Endodermal cell (in vitro differentiated cells): ENCODE data around the gene SIGLEC1. TPM values are rescaled to one million over a fixed set of nuclear protein-coding genes. Genes with fewer than 3 reads are reported as not detected.

Experiments used
- DNase-seq: peaks from one replicate; pipeline ENCODE4 v3.0.0-alpha.2; 2017
- H3K27ac ChIP-seq: 2 replicates; pipeline ENCODE4 v1.5.1; 2013; ENCODE audit warnings: mild to moderate bottlenecking, low read depth, low read length, moderate library complexity
- H3K27me3 ChIP-seq: 2 replicates; pipeline ENCODE4 v1.6.1; 2013; ENCODE audit warnings: mild to moderate bottlenecking, low read length, moderate library complexity; ENCODE audit not compliant: insufficient read depth, control insufficient read depth, poor library complexity, severe bottlenecking
- H3K36me3 ChIP-seq: 2 replicates; pipeline ENCODE4 v1.7.0; 2013; ENCODE audit warnings: mild to moderate bottlenecking, low read length, moderate library complexity; ENCODE audit not compliant: control insufficient read depth, insufficient read depth
- H3K4me1 ChIP-seq: one replicate; pipeline ENCODE4 v1.7.0; 2013; ENCODE audit warnings: low read length; ENCODE audit not compliant: control insufficient read depth, insufficient read depth
- H3K4me3 ChIP-seq: 2 replicates; pipeline ENCODE4 v1.5.1; 2013; ENCODE audit warnings: mild to moderate bottlenecking, low read length, moderate library complexity
- H3K9ac ChIP-seq: 2 replicates; pipeline ENCODE4 v1.6.1; 2013; ENCODE audit warnings: mild to moderate bottlenecking, low read length, moderate library complexity; ENCODE audit not compliant: poor library complexity, severe bottlenecking; ENCODE audit errors: extremely low read depth
- H3K9me3 ChIP-seq: 2 replicates; pipeline ENCODE4 v1.6.1; 2013; ENCODE audit warnings: mild to moderate bottlenecking, low read length, moderate library complexity; ENCODE audit not compliant: control insufficient read depth
- H3K27ac Mint-ChIP-seq: 2 replicates; pipeline ENCODE4 v1.8.0; 2020; ENCODE audit warnings: mixed read lengths
- H3K27me3 Mint-ChIP-seq: 2 replicates; pipeline ENCODE4 v1.8.0; 2021; ENCODE audit warnings: mild to moderate bottlenecking, mixed read lengths; ENCODE audit not compliant: insufficient read depth
- H3K36me3 Mint-ChIP-seq: 2 replicates; pipeline ENCODE4 v1.8.0; 2020; ENCODE audit warnings: low read depth, mixed read lengths
- H3K4me1 Mint-ChIP-seq: 2 replicates; pipeline ENCODE4 v1.8.0; 2020; ENCODE audit warnings: mixed read lengths
- H3K4me3 Mint-ChIP-seq: 2 replicates; pipeline ENCODE4 v1.8.0; 2020; ENCODE audit warnings: mild to moderate bottlenecking, moderate library complexity, mixed read lengths
- H3K9me3 Mint-ChIP-seq: 2 replicates; pipeline ENCODE4 v1.8.0; 2020; ENCODE audit warnings: mild to moderate bottlenecking, mixed read lengths
- CTCF ChIP-seq: fragments of 200-600 bp; sonication (generic); conservative IDR thresholded peaks from 2 replicates; pipeline ENCODE4 v1.5.0; 2021; ENCODE audit warnings: antibody characterized with exemption, mild to moderate bottlenecking
- WGBS, 2 experiments: methylation state at CpG; one replicate each; pipeline versions ENCODE4 v1.1.5 to v1.1.7; 2013; ENCODE audit warnings: missing lambda C conversion rate in 2 of 2, mixed read lengths in 1 of 2; ENCODE audit not compliant: insufficient coverage in 1 of 2, insufficient read length in 1 of 2; 5-methylcytosine and 5-hydroxymethylcytosine counted together
- total RNA-seq, 2 donors: library from RNA; stranded (reverse); fragmentation: NEBNext Ultra II Directional in 1 of 2; extraction: Animal tissue kit (Norgen Biotek cat#: 25700) in 1 of 2; gene quantifications; 2 replicates in 1 of 2; 3 replicates in 1 of 2; pipeline ENCODE4 v1.2.1, GENCODE V29; 2021

SIGLEC1 gene
- total RNA-seq, 2 donors from 2014 or later = not detected

GRCh38 chr20:3690413-3690812 is 22.0 kb downstream of the SIGLEC1 start:
- no peak overlapping the region for H3K27ac ChIP-seq
- H3K27me3 Mint-ChIP-seq = peaks cover 16% of the 10 kb centered on the region
- DNase-seq = no peak
- no peak for TF ChIP-seq CTCF
- H3K9me3 Mint-ChIP-seq = no peaks in the 10 kb centered on the region
- H3K36me3 ChIP-seq = no peaks in the 10 kb centered on the region
- H3K9ac ChIP-seq = no peak overlapping the region
- H3K4me1 ChIP-seq = no peaks in the 10 kb centered on the region
- WGBS, 2 experiments = 98 to 100% methylated on average over 1 to 3 of the region's 3 CpGs
- no peak overlapping the region for H3K4me3 Mint-ChIP-seq
- H3K27ac Mint-ChIP-seq = no peak overlapping the region
- H3K4me3 ChIP-seq = no peak overlapping the region
- no peaks in the 10 kb centered on the region for H3K4me1 Mint-ChIP-seq
- no peaks in the 10 kb centered on the region for H3K27me3 ChIP-seq
- no peaks in the 10 kb centered on the region for H3K36me3 Mint-ChIP-seq
- H3K9me3 ChIP-seq = no peaks in the 10 kb centered on the region

GRCh38 chr20:3689978-3690377 is 22.4 kb downstream of the SIGLEC1 start:
- no peaks in the 10 kb centered on the region for H3K27me3 ChIP-seq
- no peaks in the 10 kb centered on the region for H3K36me3 Mint-ChIP-seq

GRCh38 chr20:3687655-3688054 is 24.7 kb downstream of the SIGLEC1 start:
- Histone ChIP-seq H3K9me3 (no peaks in the 10 kb centered on the region), H3K36me3 (no peaks in the 10 kb centered on the region), H3K27ac (no peak overlapping the region), H3K9ac (no peak overlapping the region), H3K27me3 (peaks cover 4% of the 10 kb centered on the region), H3K4me3 (no peak overlapping the region), H3K4me1 (no peaks in the 10 kb centered on the region)
- Mint-ChIP-seq H3K4me3 (no peak overlapping the region), H3K27me3 (peaks cover 39% of the 10 kb centered on the region), H3K36me3 (no peaks in the 10 kb centered on the region), H3K27ac (no peak overlapping the region), H3K4me1 (no peaks in the 10 kb centered on the region), H3K9me3 (no peaks in the 10 kb centered on the region)
- no peak for DNase-seq
- TF ChIP-seq CTCF = no peak
- WGBS, 2 experiments = 71 to 83% methylated on average over 1 to 2 of the region's 2 CpGs

More at GRCh38 chr20:3689978-3690377, 22.4 kb downstream of the SIGLEC1 start:
- Mint-ChIP-seq H3K9me3 (no peaks in the 10 kb centered on the region), H3K4me1 (no peaks in the 10 kb centered on the region), H3K4me3 (no peak overlapping the region), H3K27ac (no peak overlapping the region), H3K27me3 (peaks cover 19% of the 10 kb centered on the region)
- TF ChIP-seq CTCF = no peak
- no peak overlapping the region for H3K9ac ChIP-seq
- DNase-seq = no peak
- H3K9me3 ChIP-seq = no peaks in the 10 kb centered on the region
- H3K27ac ChIP-seq = no peak overlapping the region
- no peak overlapping the region for H3K4me3 ChIP-seq
- WGBS, 2 experiments = 67 to 90% methylated on average over 1 to 10 of the region's 11 CpGs
- no peaks in the 10 kb centered on the region for H3K4me1 ChIP-seq
- H3K36me3 ChIP-seq = no peaks in the 10 kb centered on the region
